ENCODE results near the gene THAP9.

GRCh38 chr4:82921795-82922194 is 21.3 kb downstream of the THAP9 start:
- TF ChIP-seq CTCF (tag by site-specific recombination; IDR thresholded peaks at IDR 0.05), result no peak
- TF ChIP-seq MEIS1 (CRISPR knock-in tag; IDR thresholded peaks at IDR 0.05; ENCODE audit: borderline replicate concordance), result no peak
- no peak for TF ChIP-seq SP3 (tag by site-specific recombination; IDR thresholded peaks at IDR 0.05)
- no peak for TF ChIP-seq GFI1B (tag by site-specific recombination; IDR thresholded peaks at IDR 0.05)
- TF ChIP-seq ZNF473 (tag by site-specific recombination; IDR thresholded peaks at IDR 0.05), result no peak
- TF ChIP-seq GLI4 (tag by site-specific recombination; IDR thresholded peaks at IDR 0.05), result no peak
- no peak for TF ChIP-seq YY1 (tag by site-specific recombination; IDR thresholded peaks at IDR 0.05)
- no peak for TF ChIP-seq ZNF211 (tag by site-specific recombination; IDR thresholded peaks at IDR 0.05; ENCODE audit: low read depth)
